Measurements from ENCODE around the gene NCOA7. TPM values are rescaled to one million over a fixed set of nuclear protein-coding genes. Genes with fewer than 3 reads are reported as not detected.

NCOA7 gene
- total and polyA plus RNA-seq, 10 of the 15 experiments (the other 5 are each of a cell fraction or from before 2014, with no cell fraction given) = 18.9 to 50.3 (median 34.2) TPM

GRCh38 chr6:125798734-125799508 is 8.2 kb downstream of the NCOA7 start (continued):
- TF ChIP-seq ASH2L (IDR thresholded peaks at IDR 0.05; ENCODE audit: borderline replicate concordance, low read depth) (0 out of 2 replicates have a peak, but pooled peaks have one; percentile 40), CHD4 (IDR thresholded peaks at IDR 0.05) (no peak), E2F4 (IDR thresholded peaks at IDR 0.05; ENCODE audit: low read depth, low read length) (no peak), EED (IDR thresholded peaks at IDR 0.05; ENCODE audit: low read depth) (no peak; the same call in 1 of the 2 replicates), SREBF2 (IDR thresholded peaks at IDR 0.05; ENCODE audit: low read length) (no peak), SUZ12 (IDR thresholded peaks at IDR 0.05; ENCODE audit: unreplicated experiment) (no peak), NFYA (IDR thresholded peaks at IDR 0.05; ENCODE audit: borderline replicate concordance, low read depth, low read length) (no peak), KAT2A (conservative IDR thresholded peaks at IDR 0.05; ENCODE audit: control insufficient read depth, low read depth, low read length) (no peak), STAT3 (IDR thresholded peaks at IDR 0.05; ENCODE audit: low read depth, low read length) (no peak), CTCF (IDR thresholded peaks at IDR 0.05 in 2 of 3, conservative IDR thresholded peaks at IDR 0.05 in 1 of 3; ENCODE audit: control insufficient read depth in 2 of 3, extremely low read depth in 1 of 3, insufficient read depth in 1 of 3, low read depth in 3 of 3, low read length in 3 of 3) (no peak), MTA3 (IDR thresholded peaks at IDR 0.05; ENCODE audit: borderline replicate concordance, low read length) (peak; percentile 51; the same call in 1 of the 2 replicates), BRCA1 (IDR thresholded peaks at IDR 0.05; ENCODE audit: low read depth, low read length) (no peak), BACH1 (IDR thresholded peaks at IDR 0.05; ENCODE audit: borderline replicate concordance) (peak; percentile 93; the same call in 1 of the 2 replicates), EP300 (IDR thresholded peaks at IDR 0.05; ENCODE audit: borderline replicate concordance in 1 of 2, control insufficient read depth in 1 of 2, low read depth in 2 of 2, low read length in 2 of 2) (peak; percentile 83 to 99), SUPT20H (IDR thresholded peaks at IDR 0.05; ENCODE audit: borderline replicate concordance, control insufficient read depth, low read depth, low read length) (no peak), HDAC2 (IDR thresholded peaks at IDR 0.05) (no peak), MAX (IDR thresholded peaks at IDR 0.05; ENCODE audit: low read depth, low read length) (no peak), CBX5 (IDR thresholded peaks at IDR 0.05; ENCODE audit: low read depth) (peak; percentile 77; the same call in 1 of the 2 replicates), SRF (IDR thresholded peaks at IDR 0.05; ENCODE audit: low read depth in 2 of 2, low read length in 2 of 2) (peak in 1 of 2 experiments; percentile 71; a peak in 1 of 4 replicates), RUNX3 (IDR thresholded peaks at IDR 0.05; ENCODE audit: low read length) (peak; percentile 78), ZNF592 (IDR thresholded peaks at IDR 0.05) (no peak), NBN (IDR thresholded peaks at IDR 0.05) (0 out of 2 replicates have a peak, but pooled peaks have one; percentile 38), NFIC (IDR thresholded peaks at IDR 0.05; ENCODE audit: low read depth, low read length) (peak; percentile 97), IKZF1 (conservative IDR thresholded peaks at IDR 0.05) (no peak; the same call in none of the 2 replicates)

Measured in GM12878 (cell line).